Retinal pigment epithelial cell (primary cell): ENCODE measurements around the gene TKT.
"Not testable (repeated sequence)": the region's sequence is repeated elsewhere in the genome, so short reads cannot be mapped to it uniquely, and the experiment has no call there.

Experiments used
- DNase-seq: peaks from one replicate; pipeline ENCODE4 v3.0.0-alpha.2; 2010; ENCODE audit warnings: low read depth
- H3K4me3 ChIP-seq: 2 replicates; pipeline ENCODE4 v1.5.1; 2011; ENCODE audit warnings: mild to moderate bottlenecking, low read length, control low read depth, moderate library complexity
- TF ChIP-seq, protein P1 (sequence below): conservative IDR thresholded peaks from 2 replicates; pipeline ENCODE4 v1.5.1; 2011; ENCODE audit warnings: low read depth, low read length, control low read depth, inconsistent platforms

Gene TKT

DNA sequence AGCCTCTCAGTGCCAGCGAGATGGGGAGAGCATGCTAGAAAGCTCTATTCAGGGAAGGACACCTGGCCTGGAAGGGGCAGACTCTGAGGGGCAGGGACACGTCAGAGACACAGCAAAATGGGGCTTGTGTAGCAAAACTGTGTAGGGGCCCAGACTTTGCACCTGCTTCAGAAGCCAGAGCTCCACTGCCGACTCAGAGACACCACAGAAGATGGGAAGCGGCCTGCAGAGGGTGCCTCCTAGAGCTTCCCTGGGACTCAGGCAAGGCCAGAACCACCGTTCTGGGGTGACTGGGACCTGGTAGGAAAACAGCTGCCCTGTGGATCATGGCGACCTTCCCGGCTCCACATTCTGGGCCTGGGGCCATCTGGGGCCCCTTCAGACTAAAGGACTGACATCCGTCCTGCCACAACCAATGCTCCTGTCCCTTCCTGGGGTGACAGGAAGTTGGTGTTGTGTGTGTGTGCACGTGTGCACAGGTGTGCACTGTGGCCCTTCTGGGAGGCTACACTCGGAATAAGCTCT, 17.4 kb upstream of the TKT start:
- DNase-seq: no peak
- H3K4me3 ChIP-seq: no peak overlapping the region
- TF ChIP-seq, protein P1, sequence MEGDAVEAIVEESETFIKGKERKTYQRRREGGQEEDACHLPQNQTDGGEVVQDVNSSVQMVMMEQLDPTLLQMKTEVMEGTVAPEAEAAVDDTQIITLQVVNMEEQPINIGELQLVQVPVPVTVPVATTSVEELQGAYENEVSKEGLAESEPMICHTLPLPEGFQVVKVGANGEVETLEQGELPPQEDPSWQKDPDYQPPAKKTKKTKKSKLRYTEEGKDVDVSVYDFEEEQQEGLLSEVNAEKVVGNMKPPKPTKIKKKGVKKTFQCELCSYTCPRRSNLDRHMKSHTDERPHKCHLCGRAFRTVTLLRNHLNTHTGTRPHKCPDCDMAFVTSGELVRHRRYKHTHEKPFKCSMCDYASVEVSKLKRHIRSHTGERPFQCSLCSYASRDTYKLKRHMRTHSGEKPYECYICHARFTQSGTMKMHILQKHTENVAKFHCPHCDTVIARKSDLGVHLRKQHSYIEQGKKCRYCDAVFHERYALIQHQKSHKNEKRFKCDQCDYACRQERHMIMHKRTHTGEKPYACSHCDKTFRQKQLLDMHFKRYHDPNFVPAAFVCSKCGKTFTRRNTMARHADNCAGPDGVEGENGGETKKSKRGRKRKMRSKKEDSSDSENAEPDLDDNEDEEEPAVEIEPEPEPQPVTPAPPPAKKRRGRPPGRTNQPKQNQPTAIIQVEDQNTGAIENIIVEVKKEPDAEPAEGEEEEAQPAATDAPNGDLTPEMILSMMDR: no peak

DNA sequence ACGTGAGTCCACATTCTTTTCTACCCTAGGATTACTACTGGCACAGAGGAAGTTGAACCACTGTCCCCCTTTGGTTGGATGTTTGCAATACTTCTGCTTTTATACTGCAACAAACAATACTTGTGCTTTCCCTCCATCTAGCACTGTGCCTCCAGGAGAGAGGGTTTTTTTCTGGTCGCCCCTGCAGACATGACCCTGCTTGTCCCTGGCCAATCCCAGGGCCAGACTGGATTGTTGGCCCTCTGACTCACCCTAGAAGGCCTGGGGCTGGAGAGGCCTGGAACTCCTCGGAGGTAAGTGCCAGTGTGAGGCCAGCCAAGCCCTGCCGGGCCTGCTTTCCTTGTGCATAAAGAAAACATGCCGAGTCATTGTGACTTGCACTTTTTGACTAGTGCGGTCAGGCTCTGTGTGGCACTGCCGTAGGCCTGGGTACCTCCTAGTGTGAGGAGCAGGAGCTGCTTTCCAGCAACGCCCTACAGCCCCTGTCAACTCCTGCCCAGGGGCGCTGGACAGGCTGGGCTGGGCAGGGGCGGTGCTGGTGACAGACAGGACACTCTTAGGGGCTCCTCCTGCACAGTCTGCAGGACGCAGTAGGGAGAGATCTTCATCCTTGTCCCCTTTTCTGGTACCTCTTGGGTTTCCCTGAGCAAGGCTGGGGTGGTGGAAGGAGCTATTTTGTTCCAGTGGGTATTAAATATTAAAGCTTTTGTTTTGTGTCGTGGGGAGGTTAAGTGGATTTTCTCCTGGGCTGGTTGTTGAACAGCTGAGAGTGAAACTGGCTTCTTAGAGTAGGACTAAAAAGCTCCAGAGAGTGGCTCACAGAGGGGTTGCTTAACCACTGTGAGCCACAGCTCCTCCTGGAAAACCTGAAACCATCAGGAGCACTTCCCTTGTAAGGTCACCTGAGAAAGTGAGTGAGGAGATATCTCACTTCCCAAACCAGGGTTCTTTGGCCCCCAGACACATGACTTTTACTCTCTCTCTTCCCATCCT, 14.4 kb upstream of the TKT start:
- TF ChIP-seq, protein P1: peak; percentile 27
- peak; percentile 98 for DNase-seq
- no peak overlapping the region for H3K4me3 ChIP-seq

DNA sequence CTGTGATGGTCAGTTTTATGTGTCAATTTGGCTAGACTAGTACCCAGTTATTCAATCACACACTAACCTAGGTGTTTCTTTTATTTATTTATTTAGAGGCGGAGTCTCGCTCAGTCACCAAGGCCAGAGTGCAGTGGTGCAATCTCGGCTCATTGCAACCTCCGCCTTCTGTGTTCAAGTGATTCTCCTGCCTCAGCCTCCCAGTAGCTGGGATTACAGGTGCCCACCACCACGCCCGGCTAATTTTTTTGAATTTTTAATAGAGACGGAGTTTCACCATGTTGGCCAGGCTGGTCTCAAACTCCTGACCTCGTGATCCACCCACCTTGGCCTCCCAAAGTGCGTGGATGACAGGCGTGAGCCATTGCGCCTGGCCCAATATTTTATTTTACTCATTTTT, 13.4 kb upstream of the TKT start:
- H3K4me3 ChIP-seq, DNase-seq: not testable (repeated sequence)

DNA sequence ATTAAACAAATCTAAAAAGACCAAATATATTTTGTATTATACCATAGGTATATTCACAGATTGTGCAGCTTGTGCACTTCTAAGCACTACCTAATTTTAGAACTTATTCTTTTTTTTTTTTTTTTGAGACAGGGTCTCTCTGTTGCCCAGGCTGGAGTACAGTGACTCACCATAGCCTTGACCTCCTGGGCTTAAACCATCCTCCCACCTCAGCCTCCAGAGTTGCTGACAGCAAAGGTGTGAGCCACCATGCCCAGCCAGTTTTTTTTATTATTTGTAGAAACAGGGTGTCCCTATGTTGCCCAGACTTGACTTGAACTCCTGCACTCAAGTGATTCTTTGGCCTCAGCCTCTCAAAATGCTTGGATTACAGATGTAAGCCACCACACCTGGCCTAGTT, 11.9 kb upstream of the TKT start:
- no peak for DNase-seq
- TF ChIP-seq, protein P1: no peak
- H3K4me3 ChIP-seq: no peak overlapping the region

DNA sequence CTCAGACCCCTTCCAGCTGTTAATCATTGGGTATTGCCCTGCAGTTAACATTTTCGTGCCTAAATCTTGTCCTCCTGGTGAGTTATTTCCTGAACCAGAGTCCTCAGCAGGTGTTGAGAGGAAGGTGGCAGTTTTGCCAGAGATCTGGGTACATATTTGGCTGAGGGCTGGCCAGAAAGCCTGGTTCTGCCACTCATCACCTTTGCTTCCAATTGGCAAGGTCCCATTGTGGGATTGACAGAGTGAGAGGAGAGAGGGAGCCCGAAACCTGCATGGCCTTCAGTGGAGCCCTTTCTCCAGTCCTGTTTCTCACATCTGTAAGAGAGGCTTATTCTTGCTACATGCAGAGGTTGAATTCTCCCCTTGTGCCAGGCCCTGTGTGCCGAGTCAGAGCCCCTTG, 8.9 kb upstream of the TKT start:
- TF ChIP-seq, protein P1: no peak
- no peak for DNase-seq
- H3K4me3 ChIP-seq: no peak overlapping the region

DNA sequence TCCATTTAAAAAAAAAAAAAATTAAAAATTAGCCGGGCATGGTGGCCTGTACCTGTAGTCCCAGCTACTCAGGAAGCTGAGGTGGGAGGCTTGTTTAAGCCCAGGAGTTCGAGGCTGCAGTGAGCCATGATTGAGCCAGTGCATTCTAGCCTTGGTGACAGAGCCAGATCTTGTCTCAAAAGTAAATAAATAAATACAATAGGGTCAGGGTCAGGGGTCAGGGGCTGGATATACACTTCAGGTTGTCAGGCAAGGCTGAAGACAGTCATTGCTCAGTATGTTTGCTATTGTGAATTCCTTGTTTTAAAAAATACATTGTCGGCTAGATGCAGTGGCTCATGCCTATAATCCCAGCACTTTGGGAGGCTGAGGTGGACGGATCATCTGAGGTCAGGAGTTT, 8.1 kb upstream of the TKT start:
- no peak overlapping the region for H3K4me3 ChIP-seq
- DNase-seq: no peak
- TF ChIP-seq, protein P1: no peak

DNA sequence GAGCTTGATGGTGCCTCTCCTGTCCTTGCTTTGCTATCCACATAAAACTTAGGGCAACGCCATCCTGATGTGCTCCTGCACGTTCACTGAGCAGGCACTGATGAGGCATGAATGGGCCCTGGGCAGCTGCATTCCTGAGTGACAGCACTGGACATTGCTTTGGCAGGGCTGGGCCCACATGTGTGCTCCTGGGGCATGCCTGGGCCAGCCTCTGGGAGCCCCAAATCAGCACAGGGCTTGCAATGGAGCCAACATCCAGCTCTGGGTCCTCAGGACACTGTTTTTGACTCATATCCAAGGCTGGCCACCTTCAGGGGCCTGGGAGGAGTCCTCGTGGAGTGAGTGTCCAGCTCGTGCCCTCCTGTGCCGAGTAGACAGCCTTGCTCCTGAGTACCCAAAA, 5.9 kb upstream of the TKT start:
- TF ChIP-seq, protein P1: no peak
- DNase-seq: no peak
- no peak overlapping the region for H3K4me3 ChIP-seq
